SKM-1 (cell line): Measurements from ENCODE around the gene VRTN.
"Not testable (repeated sequence)": the region's sequence is repeated elsewhere in the genome, so short reads cannot be mapped to it uniquely, and the experiment has no call there.

Source experiments
- DNase-seq: peaks from one replicate; lab custom pipeline; 2025; ENCODE audit not compliant: unreplicated experiment; lab: John Stamatoyannopoulos, UW

The VRTN gene

GRCh38 chr14:74348241-74348734 lies at the start of gene VRTN:
TSS of gene VRTN (plus strand) at chr14:74348471. CDS start at chr14:74356784, 8,313 bp downstream.
- DNase-seq, result no peak

- DNase-seq, result no peak
These were observed 49.2 kb upstream of the VRTN start for GRCh38 chr14:74299061-74299545.

GRCh38 chr14:74301594-74302151 lies 46.6 kb upstream of the VRTN start:
- DNase-seq, result no peak

- DNase-seq, result no peak
These were observed 46.1 kb upstream of the VRTN start for GRCh38 chr14:74302152-74302628.

GRCh38 chr14:74302634-74303569 lies 45.4 kb upstream of the VRTN start, which contains the start of gene ABCD4:
TSS of gene ABCD4 (minus strand) at chr14:74302934. CDS start at chr14:74302912, 22 bp downstream.
- peak; percentile 59 for DNase-seq

GRCh38 chr14:74308695-74309094 lies 39.6 kb upstream of the VRTN start:
- no peak for DNase-seq

GRCh38 chr14:74309125-74310022 lies 38.9 kb upstream of the VRTN start:
- DNase-seq, result no peak

- no peak for DNase-seq
These were observed 36.1 kb upstream of the VRTN start for GRCh38 chr14:74312161-74312560.

- no peak for DNase-seq
These were observed 34.7 kb upstream of the VRTN start for GRCh38 chr14:74313601-74314000.

GRCh38 chr14:74314576-74314975 lies 33.7 kb upstream of the VRTN start:
- no peak for DNase-seq

GRCh38 chr14:74324931-74325361 lies 23.3 kb upstream of the VRTN start:
- no peak for DNase-seq

- no peak for DNase-seq
These were observed 22.8 kb upstream of the VRTN start for GRCh38 chr14:74325446-74325845.

GRCh38 chr14:74326369-74327152 lies 21.7 kb upstream of the VRTN start:
- no peak for DNase-seq

GRCh38 chr14:74329950-74330552 lies 18.2 kb upstream of the VRTN start:
- DNase-seq, result not testable (repeated sequence)

- DNase-seq, result no peak
These were observed 14.4 kb upstream of the VRTN start for GRCh38 chr14:74333909-74334308.

- DNase-seq, result no peak
These were observed 1.9 kb upstream of the VRTN start for GRCh38 chr14:74346341-74346740.

GRCh38 chr14:74347097-74347794 lies 1.0 kb upstream of the VRTN start:
- DNase-seq, result no peak

GRCh38 chr14:74347795-74348100 lies 523 bp upstream of the VRTN start:
- DNase-seq, result no peak
